ENCODE data around the gene USP6NL. TPM values are rescaled to one million over a fixed set of nuclear protein-coding genes. Genes with fewer than 3 reads are reported as not detected.
"Not testable (repeated sequence)": the region's sequence is repeated elsewhere in the genome, so short reads cannot be mapped to it uniquely, and the experiment has no call there.

The USP6NL gene
- total RNA-seq, 1 donor from 2014 or later, result 17.9 TPM

DNA sequence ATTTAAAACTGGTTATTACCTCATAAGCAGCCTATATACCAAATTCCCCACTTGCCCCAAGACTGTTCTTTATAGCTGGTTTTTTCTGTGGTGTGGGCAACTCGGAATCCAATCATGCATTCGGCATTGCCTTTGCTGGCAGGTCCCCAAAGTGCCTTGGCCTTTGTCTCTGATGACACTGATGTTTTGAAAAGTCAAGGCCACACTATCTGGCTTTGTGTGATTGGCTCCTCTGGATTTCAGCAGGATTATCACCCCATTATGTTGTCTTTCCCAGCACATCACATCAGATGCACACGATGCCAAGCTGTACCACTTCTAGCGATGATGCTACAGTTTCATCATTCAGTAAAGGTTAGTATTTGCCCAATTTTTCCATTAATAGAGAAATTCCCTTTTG lies 97.7 kb downstream of the USP6NL start:
- no peak for DNase-seq

DNA sequence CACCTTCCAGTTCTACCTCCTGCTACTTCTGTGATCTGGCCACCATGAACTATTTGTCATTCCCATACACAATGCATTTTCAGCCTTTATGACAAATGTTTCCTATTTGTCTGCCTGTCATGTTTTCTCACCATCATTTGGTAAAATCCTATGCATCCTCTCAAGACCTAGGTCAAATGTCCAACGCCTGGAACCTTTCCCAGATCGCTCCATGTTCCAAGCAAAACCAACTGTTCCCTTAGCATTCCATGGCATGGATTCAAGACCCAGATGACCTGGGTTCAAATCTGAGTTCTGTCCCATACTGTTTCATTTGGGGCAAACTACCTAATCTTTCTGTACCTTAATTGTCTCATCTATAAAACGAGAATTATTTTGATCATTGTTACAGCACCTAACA lies 98.9 kb downstream of the USP6NL start:
- no peak for DNase-seq

DNA sequence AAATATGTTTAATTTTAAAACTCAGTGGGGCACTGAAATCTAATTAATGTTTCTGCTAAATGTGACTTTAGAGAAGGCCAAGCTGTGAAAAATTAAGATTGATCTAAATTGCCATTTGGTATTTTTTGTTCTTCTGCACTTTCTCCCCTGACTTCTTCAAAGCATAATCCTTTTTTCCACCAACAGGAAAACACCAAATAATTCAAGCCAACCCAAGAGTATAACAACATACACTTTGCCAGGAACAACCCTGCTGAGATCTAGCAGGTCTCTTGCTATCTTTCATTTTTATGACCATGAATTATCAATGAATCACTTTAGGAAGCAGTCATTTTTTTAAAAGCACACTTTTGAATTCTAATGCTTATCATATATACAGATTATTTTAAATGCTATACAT lies 100.1 kb downstream of the USP6NL start:
- DNase-seq, result no peak

DNA sequence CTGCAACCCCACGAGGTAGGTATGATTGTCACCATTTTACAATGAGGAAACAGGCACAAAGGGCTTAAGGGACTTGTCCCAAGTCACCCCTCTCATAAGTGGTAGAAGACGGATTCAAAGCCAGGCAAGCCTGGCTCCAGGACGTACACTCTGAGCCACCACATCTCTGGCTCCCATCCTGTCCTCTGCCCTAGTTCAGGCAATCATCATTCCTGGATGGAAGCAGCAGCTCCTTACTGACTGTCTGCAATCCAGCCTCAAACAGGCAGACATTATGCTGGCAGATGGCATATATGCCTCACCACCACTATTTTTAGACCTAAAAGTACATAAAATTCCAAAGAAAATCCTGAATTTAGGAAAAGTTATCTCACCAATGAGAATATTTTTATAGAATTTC lies 100.7 kb downstream of the USP6NL start:
- DNase-seq, result no peak

DNA sequence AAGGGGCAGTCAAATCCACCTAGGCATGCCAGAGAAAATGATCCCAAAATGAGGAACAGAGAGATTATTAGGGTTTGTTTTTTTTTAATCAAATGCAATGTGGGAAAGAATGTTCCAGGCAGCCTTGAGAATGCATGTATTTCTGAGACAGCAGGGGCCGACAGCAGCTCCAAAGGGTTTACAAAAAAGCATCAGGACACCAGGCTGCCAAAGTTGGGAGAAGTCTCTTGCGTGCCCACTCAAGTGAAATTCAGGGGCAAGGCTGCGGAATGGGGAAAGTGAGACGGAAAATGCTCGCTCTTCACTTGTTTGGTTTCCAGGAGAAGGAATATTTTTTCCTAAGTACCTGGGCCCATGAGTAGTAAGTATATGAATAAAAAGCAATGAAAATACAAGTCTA lies 101.2 kb downstream of the USP6NL start:
- DNase-seq, result no peak

DNA sequence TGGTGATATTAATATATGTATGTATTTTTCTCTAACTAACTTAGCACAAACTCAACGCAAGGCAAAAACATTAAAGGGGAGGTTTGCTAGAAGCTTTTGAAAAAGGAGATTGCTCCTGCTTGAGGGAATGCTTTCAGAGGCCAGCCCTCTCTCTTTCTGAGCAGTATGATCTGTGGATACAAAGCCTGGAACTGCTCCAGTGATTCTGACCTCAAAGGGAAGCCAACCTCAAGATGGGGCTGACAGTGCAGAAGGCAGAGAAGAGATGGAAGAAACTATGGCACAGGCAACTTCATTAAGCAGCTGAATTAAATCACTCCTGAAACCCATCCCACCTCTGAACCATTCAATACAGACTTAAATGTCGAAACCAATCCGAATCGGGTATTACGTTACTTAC lies 102.4 kb downstream of the USP6NL start:
- no peak for DNase-seq

DNA sequence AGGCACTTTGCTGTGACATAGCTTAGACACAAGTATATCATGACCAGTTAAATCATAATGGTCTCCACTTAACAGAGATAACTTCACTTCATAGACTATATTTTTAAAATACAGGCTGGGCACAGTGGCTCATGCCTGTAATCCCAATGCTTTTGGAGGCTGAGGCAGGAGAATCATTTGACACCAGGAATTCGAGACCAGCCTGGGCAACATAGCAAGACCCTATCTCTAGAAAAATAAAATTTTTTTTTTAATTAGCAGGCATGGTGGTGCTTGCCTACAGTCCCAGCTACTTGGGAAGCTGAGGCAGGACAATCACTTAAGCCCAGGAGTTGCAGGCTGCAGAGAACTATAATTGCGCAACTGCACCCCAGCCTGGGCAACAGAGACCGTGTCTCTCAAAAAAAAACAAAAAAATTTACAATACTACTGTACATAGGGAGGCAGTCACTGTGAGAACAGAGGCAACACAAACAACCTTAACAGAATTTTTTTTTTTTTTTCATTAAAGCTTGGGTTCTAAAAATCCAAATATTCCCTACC lies 105.1 kb downstream of the USP6NL start:
- DNase-seq, result no peak

DNA sequence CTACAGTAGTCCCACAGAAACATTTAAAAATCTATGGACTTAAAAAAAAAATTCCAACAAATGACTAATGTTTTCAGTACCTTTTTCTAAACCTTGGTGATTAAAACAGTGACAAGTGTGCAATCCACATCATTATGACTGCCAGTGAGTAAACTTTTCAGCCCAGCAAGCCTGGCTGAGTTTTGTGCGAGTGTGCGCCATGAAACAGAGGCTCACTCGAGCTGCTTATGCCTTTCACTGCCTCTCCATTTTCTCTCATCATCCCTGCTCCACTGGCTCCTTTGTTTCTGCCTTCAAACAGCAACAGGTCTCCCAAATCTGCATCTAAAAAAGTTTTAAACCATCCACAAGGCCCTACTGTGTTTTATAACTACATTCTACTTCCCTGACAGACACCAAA lies 105.8 kb downstream of the USP6NL start:
- no peak for DNase-seq

DNA sequence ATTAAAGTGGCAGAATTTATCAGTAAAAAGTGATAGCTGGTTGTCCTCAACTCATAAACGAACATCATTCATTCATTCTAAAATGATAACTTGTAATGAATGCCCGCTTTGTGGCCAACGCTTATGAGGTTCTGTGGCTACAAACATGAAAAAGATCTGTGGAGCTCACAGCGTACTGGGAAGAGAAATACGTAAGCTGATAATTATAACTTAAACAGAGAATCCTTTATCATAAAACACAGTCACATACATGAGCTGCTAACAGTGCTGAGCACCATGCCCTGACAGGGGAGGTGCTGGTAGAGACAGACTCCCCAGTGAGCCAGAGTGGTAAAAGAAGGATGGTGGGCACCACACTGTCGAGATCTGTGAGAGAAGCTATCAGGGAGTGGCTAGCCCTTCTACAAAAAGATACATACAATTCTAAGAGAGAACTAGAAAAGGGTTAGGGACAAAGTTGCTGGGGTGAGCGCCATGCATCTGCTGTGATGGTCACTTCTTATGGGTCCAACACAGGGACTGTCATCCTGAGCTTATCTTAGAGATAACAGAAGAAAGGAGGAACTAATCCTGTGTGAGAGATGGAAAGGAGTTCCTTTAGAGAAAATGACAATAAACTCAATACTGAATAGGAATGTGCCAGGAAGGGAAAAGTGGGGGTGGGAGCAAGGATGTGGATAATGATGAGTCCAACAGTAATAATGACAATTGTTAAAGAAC lies 106.7 kb downstream of the USP6NL start:
- DNase-seq, result no peak

DNA sequence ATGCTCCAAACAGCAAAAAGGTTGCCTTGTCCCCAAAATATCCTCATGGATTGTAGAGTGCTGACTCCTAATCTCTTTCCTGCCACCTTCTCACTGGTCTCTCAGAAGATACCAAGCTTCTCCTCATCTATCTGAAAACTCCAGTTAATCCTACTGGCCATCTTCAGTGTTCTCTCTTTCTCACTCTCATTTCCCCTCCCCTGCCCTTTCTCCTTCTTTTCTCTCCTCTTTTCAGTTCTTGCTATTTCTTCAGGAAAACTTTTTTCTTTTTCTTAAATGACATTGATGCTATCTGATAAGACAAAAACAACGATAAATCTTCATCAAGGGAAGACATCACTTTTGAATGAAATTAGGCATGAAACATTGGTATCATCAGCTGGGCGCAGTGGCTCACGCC lies 109.8 kb downstream of the USP6NL start:
- DNase-seq, result no peak

DNA sequence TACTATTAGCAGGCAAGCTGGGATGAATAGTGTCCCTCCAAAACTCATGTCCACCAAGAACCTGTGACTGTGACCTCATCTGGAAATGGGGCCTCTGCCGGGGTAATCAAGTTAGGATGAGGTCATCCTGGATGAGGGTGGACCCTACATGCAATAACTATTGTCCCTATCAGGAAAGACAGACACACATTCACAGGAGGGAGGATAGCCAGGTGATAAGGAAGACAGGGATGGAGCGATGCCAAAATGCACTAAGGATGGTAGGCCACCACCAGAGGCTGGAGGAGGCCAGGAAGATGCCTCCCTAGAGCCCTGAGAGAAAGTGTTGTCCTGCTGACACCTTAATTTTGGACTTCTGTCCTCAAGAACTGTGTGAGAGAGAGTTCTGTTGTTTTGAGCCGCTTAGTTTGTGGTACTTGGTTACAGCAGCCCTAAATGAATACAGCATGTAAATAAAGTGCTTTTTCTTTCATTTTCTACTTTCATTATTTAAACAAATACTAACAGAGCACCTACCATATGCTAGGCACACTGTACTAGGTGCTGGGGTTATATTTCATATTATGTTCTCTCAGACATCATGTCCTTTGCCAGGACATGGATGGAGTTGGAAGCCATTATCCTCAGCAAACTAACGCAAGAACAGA lies 111.9 kb downstream of the USP6NL start:
- DNase-seq, result peak; percentile 26

DNA sequence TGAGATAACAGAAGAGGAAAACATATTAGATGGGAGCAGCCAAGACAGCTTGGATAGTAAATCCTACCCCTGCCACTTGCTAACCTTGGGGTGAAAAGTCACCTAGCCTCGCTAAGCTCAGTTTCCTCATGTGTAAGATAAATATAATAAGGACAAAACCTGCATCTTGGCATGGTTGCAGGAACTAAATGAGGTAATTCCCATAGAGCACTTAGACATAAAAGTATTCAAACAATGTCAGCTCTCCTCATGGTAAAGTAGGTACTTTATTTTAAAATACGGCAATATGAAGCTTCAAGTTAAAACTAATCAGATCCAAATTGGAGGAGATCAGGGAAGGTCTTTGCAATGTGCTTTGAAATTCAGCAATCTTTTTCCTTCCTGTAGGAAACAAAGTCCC lies 113.1 kb downstream of the USP6NL start:
- DNase-seq, result no peak

DNA sequence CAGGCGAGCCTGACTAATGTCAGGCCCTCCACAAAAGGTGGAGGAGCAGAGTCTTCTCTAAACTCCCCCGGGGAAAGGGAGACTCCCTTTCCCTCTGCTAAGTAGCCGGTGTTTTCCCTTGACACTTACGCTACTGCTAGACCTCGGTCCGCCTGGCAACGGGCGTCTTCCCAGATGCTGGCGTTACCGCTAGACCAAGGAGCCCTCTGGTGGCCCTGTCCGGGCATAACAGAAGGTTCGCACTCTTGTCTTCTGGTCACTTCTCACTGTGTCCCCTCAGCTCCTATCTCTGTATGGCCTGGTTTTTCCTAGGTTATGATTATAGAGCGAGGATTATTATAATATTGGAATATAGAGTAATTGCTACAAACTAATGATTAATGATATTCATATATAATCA lies 116.5 kb downstream of the USP6NL start:
- DNase-seq, result not testable (repeated sequence)

DNA sequence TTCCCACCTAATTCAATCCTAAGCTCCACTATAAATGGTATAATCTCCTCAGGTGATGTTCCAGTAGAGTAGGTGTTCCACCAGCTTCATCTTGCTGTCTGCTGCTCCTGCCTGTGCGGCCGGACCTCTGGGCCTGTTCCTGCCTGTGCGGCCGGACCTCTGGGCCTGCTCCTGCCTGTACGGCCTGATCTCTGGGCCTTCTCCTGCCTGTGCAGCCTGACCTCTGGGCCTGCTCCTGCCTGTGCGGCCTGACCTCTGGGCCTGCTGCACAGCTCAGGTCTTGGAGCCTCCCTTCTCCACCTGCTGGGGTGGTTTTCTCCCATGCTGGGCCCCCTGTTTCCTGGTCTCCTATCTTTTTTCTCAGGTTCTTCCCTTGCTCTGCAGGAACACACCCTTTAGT lies 117.8 kb downstream of the USP6NL start:
- no peak for DNase-seq

DNA sequence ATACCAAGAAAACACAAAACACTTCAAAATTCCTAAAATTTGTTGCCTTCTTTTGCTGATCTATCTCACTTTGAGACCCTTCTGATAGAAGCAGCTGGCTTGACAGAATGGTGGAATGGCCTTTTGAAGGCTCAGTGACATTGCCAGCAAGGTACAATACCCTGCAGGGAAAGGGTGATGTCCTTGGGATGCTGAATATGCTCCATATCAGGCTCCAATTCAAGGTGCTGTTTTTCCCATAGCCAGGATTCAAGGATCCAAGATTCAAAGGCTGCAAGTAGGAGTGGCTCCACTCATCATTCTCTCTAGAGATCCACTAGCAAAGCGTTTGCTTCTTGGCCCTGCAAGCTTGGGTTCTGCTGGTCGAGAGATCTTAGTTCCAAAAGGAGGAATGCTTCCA lies 120.4 kb downstream of the USP6NL start:
- DNase-seq, result no peak

DNA sequence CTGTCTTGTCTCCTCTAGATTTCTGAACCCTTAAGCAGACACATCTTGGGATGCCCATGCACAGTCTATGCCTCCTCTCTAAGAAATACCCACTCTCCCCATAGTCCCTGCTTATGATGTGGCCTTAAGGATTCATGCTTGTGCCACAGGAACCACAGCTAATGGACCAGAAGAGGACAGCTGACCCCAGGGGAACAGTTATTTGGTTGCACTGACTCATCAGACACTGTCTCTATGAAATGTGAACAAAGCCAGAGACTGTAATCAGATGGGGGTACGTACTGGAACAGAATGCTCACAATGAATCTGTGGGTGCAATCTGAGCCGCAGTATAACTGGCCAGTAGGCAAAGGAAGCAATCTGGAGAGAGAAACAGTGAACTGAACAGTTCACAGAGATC lies 121.9 kb downstream of the USP6NL start:
- no peak for DNase-seq

DNA sequence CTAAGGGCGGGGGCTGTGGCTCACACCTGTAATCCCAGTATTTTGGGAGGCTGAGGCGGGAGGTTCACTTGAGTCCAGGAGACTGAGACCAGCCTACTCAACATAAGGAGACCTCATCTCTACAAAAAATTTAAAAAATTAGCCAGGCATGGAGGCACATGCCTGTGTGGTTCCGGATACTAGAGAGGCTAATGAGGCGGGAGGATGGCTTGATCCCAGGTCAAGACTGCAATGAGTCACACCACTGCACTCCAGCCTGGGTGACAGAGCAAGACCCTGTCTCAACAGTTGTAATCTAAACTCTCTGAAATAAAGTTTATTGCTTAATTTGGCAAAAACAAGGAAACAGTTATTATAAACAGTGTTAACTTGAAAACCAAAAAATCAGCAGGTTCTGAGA lies 123.3 kb downstream of the USP6NL start:
- DNase-seq, result no peak

DNA sequence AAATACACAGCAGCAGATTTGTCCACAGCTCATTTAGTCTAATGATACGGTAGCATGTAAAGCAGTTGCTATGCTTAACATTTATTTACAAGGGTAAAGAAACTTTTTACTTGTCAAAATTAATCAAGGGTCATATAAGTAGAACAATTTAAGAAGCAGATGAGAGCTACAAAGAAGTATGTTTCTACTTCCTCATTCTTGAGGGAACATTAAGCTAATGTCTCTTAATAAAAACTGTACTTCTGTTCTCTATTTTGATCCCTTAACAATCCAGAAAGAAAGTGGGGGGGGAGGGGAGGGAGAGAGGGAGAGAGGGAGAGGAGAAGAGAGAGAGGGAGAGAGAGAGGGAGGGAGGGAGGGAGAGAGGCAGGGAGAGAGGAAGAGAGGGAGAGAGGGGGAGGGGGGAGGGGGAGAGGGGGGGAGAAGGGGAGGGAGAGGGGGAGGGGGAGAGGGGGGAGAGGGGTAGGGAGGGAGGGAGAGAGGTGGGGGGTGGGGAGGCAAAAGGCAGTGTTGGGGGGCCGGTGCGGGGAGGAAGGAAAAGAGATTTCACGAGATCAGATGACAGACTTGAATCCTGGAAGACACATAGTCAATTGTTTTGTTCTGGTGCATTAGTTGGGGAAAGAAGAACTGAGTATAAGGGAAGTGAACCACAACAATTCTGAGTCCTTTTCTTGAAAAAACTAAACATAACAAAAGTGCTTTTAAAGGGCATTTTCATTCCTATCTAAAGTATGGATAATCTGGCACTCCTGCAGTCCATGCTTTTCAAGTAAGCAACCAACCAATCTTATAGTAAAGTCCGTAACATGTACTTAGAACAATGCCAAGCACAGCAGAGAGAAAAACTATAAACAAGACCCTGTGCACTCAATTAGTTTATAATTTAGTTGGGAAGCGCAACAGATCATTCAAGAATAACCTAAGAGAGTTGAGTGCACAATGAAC lies 128.0 kb downstream of the USP6NL start:
- no peak for DNase-seq

DNA sequence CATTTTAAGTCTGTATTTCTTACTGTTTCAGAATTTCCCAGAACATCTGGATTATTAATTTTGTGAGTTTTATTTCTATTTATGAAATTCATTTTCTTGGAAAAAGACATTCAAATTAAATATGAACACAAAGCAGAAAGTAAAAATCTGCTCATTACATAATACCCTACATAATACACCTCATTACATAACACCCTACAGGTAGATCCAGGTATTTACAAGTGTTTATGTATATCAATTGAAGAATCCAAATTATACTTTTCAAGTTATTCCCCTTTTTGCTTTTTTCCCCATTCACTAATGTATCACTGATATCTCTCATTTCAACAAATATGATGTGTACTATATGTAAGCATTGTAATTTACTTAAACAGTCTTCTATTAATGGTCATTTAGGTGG lies 129.1 kb downstream of the USP6NL start:
- DNase-seq, result no peak

DNA sequence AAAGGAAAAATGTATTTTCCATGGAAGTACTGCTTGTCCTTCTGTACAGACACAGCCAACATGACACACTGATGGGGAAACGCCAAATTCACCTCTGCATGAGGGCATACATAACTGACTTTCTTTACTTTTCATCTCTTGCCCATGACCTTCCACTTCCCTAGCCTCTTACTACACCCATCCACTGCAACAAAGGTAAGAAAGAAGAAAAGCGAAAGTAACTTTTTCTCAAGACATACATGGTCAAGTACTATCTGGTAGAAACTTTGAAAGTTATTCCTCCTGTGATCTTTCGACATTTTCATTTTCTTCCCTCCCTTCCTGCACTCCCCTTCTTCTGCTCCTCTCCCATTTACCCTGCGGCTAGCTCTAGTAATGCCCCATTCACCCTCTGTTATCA lies 130.8 kb downstream of the USP6NL start:
- no peak for DNase-seq

DNA sequence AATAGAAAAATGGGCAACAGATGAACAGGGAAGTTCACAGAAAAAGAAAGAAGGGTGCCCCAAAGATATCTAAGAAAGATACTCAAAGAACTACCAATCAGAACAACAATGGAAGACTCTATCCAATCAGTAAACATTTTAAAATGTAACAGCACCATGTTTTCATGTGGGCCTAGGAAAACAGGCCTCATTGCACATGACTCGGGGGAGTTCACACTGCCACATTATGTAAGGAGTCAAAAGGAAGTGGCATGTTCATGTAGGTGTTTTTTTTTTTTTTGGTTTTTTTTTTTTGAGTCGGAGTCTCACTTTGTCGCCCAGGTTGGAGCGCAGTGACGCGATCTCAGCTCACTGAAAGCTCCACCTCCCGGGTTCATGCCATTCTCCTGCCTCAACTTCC lies 132.2 kb downstream of the USP6NL start:
- DNase-seq, result no peak

DNA sequence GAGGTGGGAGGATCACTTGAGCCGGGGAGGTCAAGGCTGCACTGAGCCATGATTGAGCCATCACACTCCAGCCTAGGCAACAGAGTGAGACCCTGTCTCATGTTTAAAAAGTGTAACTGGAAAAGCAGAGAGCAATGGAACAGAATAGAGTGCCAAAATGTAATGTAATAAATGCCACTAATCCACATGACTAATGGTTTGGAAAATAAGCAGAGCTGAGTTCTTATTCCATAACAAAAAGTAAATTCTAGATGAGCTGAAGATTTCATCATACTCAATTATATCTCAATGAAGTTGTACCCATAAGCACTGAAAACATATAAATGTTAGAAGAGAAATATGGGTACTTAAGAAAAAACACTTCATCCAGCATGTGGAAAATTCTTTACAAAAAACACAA lies 132.6 kb downstream of the USP6NL start:
- no peak for DNase-seq

DNA sequence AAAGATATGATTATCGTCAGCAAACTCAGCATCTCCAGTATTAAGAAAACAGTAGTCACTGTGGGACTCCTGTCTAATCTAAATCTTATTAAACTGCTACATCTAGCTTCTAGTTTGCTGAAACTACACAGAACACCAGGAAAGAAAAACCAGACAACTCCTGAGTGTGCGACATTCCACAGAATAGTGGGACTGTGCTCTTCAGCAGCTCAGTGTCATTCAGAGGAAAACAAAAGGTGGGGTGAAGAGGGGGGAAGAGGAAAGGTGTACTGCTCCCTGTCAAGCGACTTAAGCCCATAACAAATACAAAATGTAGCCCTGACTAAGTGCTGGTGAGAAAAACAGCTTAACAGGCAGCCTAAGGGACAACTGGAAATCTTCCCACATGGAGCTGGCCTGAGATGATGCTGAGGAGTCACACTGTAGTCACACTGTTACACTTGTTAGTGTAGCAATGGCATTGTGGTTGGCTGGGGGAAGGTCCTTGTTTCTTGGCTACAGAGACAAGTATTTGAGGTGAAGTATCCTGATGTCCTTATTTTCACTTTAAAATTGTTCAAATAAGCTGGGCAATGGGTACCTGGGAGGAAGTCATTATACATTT lies 135.5 kb downstream of the USP6NL start:
- DNase-seq, result no peak

All from dermis blood vessel endothelial cell (primary cell).